ENCODE results near the gene RAMACL. TPM values are rescaled to one million over a fixed set of nuclear protein-coding genes. Genes with fewer than 3 reads are reported as not detected.

RAMACL gene
- total and polyA plus RNA-seq, 2 of the 4 experiments (the other 2 are of a cell fraction), result 0.46 to 0.90 TPM

- ChIA-PET CTCF (no interaction called here), POLR2A (ENCODE audit: unreplicated experiment) (no interaction called here)
- Histone ChIP-seq H3K4me3 (ENCODE audit: insufficient read depth, low read depth, low read length) (no peak overlapping the region), H3K4ac (ENCODE audit: low read depth, low read length) (peak overlapping the region; percentile 23; the same call in 1 of the 2 replicates), H3K18ac (ENCODE audit: low read depth, low read length) (no peak overlapping the region), H2AFZ (replicated peaks; ENCODE audit: low read length, poor library complexity) (no peak overlapping the region), H3K9ac (ENCODE audit: low read depth, low read length) (no peak overlapping the region), H3K4me1 (ENCODE audit: control insufficient read depth, insufficient read depth, low read length) (peaks cover 16% of the 10 kb centered on the region), H3K79me1 (ENCODE audit: low read depth in 1 of 2, low read length in 2 of 2) (peaks cover 47 to 58% of the 10 kb centered on the region in 2 experiments), H3K4me2 (ENCODE audit: low read depth, low read length) (no peak overlapping the region), H4K8ac (ENCODE audit: low read depth in 2 of 2, low read length in 2 of 2) (no peak overlapping the region), H3K27ac (ENCODE audit: insufficient read depth, low read length) (no peak overlapping the region), H2BK120ac (ENCODE audit: low read depth, low read length) (no peak overlapping the region), H3K27me3 (ENCODE audit: control insufficient read depth, insufficient read depth, low read length) (no peaks in the 10 kb centered on the region), H4K91ac (ENCODE audit: insufficient read depth, low read depth, low read length) (no peak overlapping the region; the same call in 1 of the 2 replicates), H4K20me1 (ENCODE audit: insufficient read depth, low read length) (no peaks in the 10 kb centered on the region; the same call in 1 of the 2 replicates), H3K14ac (replicated peaks; ENCODE audit: low read depth, low read length) (no peak overlapping the region), H2BK15ac (ENCODE audit: low read depth, low read length) (no peak overlapping the region), H3K56ac (ENCODE audit: extremely low read depth, insufficient read depth, low read length) (no peak overlapping the region), H3K23ac (ENCODE audit: low read depth, low read length) (no peak overlapping the region), H2BK20ac (ENCODE audit: low read depth, low read length) (no peak overlapping the region), H3K9me1 (ENCODE audit: insufficient read depth, low read length) (peaks cover 16% of the 10 kb centered on the region), H4K5ac (ENCODE audit: low read depth, low read length) (no peak overlapping the region), H2BK5ac (ENCODE audit: low read depth, low read length, poor library complexity, severe bottlenecking) (no peak overlapping the region), H2AK9ac (replicated peaks; ENCODE audit: low read depth, low read length, poor library complexity) (no peak overlapping the region), H2AK5ac (ENCODE audit: low read depth, low read length) (peak overlapping the region; percentile 33; the same call in 1 of the 2 replicates), H3K9me3 (ENCODE audit: control insufficient read depth, insufficient read depth, low read length) (no peaks in the 10 kb centered on the region), H3K36me3 (ENCODE audit: control insufficient read depth, insufficient read depth, low read length) (peaks cover 10% of the 10 kb centered on the region; the same call in 1 of the 2 replicates)
- intact Hi-C loops (cut with micrococcal nuclease), result no loop called here
- DNase-seq (no peak), ATAC-seq (ENCODE audit: low read depth) (no peak)
- no TSS peak for BruUV-seq (replicated peaks)
- dilution Hi-C loops (cut with HindIII; ENCODE audit: low sequenced_read_pairs, unreplicated experiment), result no loop called here
- TF ChIP-seq RFX5 (IDR thresholded peaks at IDR 0.05; ENCODE audit: low read depth, low read length) (no peak), CEBPB (IDR thresholded peaks at IDR 0.05; ENCODE audit: low read depth, low read length) (no peak), USF2 (IDR thresholded peaks at IDR 0.05; ENCODE audit: low read depth, low read length) (no peak), MAZ (IDR thresholded peaks at IDR 0.05; ENCODE audit: borderline replicate concordance, low read depth, low read length) (no peak), CHD1 (IDR thresholded peaks at IDR 0.05; ENCODE audit: low read depth, low read length) (no peak)
- 82% methylated on average over 2 of the region's 6 CpGs; no CpG with 5 or more reads in 1 of the 2 experiments for WGBS, 2 experiments (ENCODE audit: extremely low coverage in 2 of 2, insufficient read length in 1 of 2)
- in situ Hi-C loops (cut with MboI; ENCODE audit: low sequenced_read_pairs), result no loop called here
Measured at GRCh38 chr6:166605752-166606151, 19.3 kb upstream of the RAMACL start.

Measured in IMR-90 (cell line).